Uterus (tissue), 2 donors: ENCODE results near the gene PZP.

Experiments
- POLR2A ChIP-seq, 2 donors: fragments of 450-650 bp; IDR thresholded peaks; one replicate each; pipeline ENCODE4 v1.6.1; 2016; ENCODE audit warnings: antibody characterized with exemption in 2 of 2, mild to moderate bottlenecking in 1 of 2, moderate library complexity in 1 of 2
- TF ChIP-seq, protein P1 (sequence below), 4 experiments: fragments of 200-600 bp in 2 of 4; fragments of 450-650 bp in 2 of 4; sonication (generic) in 2 of 4; IDR thresholded peaks; one replicate each; pipeline ENCODE4 v1.5.1; 2016 to 2019; ENCODE audit warnings: antibody characterized with exemption in 4 of 4, mild to moderate bottlenecking in 2 of 4, moderate library complexity in 1 of 4

- TF ChIP-seq, protein P1, sequence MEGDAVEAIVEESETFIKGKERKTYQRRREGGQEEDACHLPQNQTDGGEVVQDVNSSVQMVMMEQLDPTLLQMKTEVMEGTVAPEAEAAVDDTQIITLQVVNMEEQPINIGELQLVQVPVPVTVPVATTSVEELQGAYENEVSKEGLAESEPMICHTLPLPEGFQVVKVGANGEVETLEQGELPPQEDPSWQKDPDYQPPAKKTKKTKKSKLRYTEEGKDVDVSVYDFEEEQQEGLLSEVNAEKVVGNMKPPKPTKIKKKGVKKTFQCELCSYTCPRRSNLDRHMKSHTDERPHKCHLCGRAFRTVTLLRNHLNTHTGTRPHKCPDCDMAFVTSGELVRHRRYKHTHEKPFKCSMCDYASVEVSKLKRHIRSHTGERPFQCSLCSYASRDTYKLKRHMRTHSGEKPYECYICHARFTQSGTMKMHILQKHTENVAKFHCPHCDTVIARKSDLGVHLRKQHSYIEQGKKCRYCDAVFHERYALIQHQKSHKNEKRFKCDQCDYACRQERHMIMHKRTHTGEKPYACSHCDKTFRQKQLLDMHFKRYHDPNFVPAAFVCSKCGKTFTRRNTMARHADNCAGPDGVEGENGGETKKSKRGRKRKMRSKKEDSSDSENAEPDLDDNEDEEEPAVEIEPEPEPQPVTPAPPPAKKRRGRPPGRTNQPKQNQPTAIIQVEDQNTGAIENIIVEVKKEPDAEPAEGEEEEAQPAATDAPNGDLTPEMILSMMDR (IDR thresholded peaks at IDR 0.05), result no peak
- no peak for TF ChIP-seq POLR2A (IDR thresholded peaks at IDR 0.05)
Observed at GRCh38 chr12:9101018-9101687, 107.0 kb downstream of the PZP start.
